Measurements from ENCODE around the gene NLGN4Y. TPM values are rescaled to one million over a fixed set of nuclear protein-coding genes. Genes with fewer than 3 reads are reported as not detected.

The NLGN4Y gene
- total RNA-seq, 1 experiment from 2014 or later: not detected

- TF ChIP-seq EZH2phosphoT487 (IDR thresholded peaks at IDR 0.05; ENCODE audit: borderline replicate concordance, low read length) (no peak), CTCF (conservative IDR thresholded peaks at IDR 0.05; ENCODE audit: low read depth, low read length) (no peak), EZH2 (IDR thresholded peaks at IDR 0.05; ENCODE audit: low read length, unreplicated experiment) (no peak)
- intact Hi-C loops (cut with micrococcal nuclease): no loop called here
- ATAC-seq (no peak), DNase-seq (no peak)
- no TSS peak for BruUV-seq (replicated peaks)
- no peaks in the 10 kb centered on the region for H3K27me3 ChIP-seq (ENCODE audit: low read length)
- no peaks in the 10 kb centered on the region for H3F3A ChIP-seq (ENCODE audit: low read length, unreplicated experiment)
- POLR2A ChIA-PET (ENCODE audit: unreplicated experiment): no interaction called here
- no peaks in the 10 kb centered on the region for H3K9me3 ChIP-seq (ENCODE audit: low read length)
- H3K79me2 ChIP-seq (ENCODE audit: low read length): no peaks in the 10 kb centered on the region
- H3K27ac ChIP-seq (ENCODE audit: low read length): no peak overlapping the region
- no peaks in the 10 kb centered on the region for H3K36me3 ChIP-seq (ENCODE audit: low read depth, low read length)
- no peak overlapping the region for H3K9ac ChIP-seq (ENCODE audit: low read length)
- H3K4me1 ChIP-seq (ENCODE audit: insufficient read depth, low read length): no peaks in the 10 kb centered on the region
- CTCF ChIA-PET: no interaction called here
- no peaks in the 10 kb centered on the region for H3K9me2 ChIP-seq (replicated peaks; ENCODE audit: low read length)
- no peaks in the 10 kb centered on the region for H4K20me1 ChIP-seq (ENCODE audit: low read length)
- H3K4me2 ChIP-seq (ENCODE audit: low read length): no peak overlapping the region
- no peak overlapping the region for H3K4me3 ChIP-seq (ENCODE audit: low read length)
- H2AFZ ChIP-seq (ENCODE audit: low read length): no peak overlapping the region
Observed at GRCh38 chrY:14641853-14642252, 117.5 kb downstream of the NLGN4Y start.

DNA sequence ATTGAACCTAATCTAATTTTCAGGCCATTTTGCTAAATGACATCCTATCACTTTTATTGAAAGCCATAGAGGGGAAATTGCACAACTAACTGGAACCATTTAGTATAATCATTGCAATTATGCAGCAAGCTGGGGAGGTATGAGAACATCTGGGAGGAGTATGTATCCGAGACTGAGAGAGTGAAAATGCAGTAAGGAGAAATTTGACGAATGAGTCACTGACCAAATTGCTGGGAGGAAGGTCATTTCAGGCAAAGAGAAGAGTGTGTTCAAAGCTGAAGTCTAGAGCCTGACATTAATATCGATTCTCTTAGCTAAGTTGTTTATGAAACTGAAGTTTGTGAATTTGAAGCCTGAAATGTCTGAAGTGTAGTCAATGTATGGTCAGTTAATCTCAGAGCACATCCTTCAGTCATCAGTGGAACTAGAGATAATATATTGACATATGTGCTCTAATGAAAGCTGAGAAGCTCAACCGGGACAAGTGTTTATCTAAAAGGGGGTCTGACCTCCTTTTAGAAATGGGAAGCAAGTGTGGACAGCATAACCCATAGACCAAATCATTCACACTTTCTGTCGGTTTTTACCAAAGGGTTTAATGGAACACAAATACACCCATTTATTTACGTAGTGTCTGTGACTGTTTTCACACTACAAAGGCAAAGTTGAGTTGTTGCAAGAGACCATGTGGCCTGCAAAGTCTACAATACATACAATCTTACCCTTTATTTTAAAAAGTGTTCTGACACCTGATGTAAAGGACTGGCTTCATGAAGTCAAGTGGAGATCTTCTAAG is 120.0 kb downstream of the NLGN4Y start:
- no peak for ATAC-seq
- Histone ChIP-seq H3K9ac (ENCODE audit: low read length) (no peak overlapping the region), H3K9me3 (ENCODE audit: low read length) (no peaks in the 10 kb centered on the region), H3K36me3 (ENCODE audit: low read depth, low read length) (no peaks in the 10 kb centered on the region), H3K4me3 (ENCODE audit: low read length) (no peak overlapping the region), H3K27me3 (ENCODE audit: low read length) (no peaks in the 10 kb centered on the region), H3K4me1 (ENCODE audit: insufficient read depth, low read length) (no peaks in the 10 kb centered on the region), H3K4me2 (ENCODE audit: low read length) (no peak overlapping the region), H2AFZ (ENCODE audit: low read length) (no peak overlapping the region), H3K79me2 (ENCODE audit: low read length) (no peaks in the 10 kb centered on the region), H3K27ac (ENCODE audit: low read length) (no peak overlapping the region), H4K20me1 (ENCODE audit: low read length) (no peaks in the 10 kb centered on the region), H3F3A (ENCODE audit: low read length, unreplicated experiment) (no peaks in the 10 kb centered on the region), H3K9me2 (replicated peaks; ENCODE audit: low read length) (no peaks in the 10 kb centered on the region)
- POLR2A ChIA-PET (ENCODE audit: unreplicated experiment): no interaction called here
- TF ChIP-seq EZH2phosphoT487 (IDR thresholded peaks at IDR 0.05; ENCODE audit: borderline replicate concordance, low read length) (no peak), CTCF (conservative IDR thresholded peaks at IDR 0.05; ENCODE audit: low read depth, low read length) (no peak), EZH2 (IDR thresholded peaks at IDR 0.05; ENCODE audit: low read length, unreplicated experiment) (no peak)
- CTCF ChIA-PET: no interaction called here
- BruUV-seq (replicated peaks): no TSS peak
- intact Hi-C loops (cut with micrococcal nuclease): no loop called here
- no peak for DNase-seq

GRCh38 chrY:14679181-14679580 is 154.9 kb downstream of the NLGN4Y start:
- Histone ChIP-seq H2AFZ (ENCODE audit: low read length) (no peak overlapping the region), H3K9me3 (ENCODE audit: low read length) (no peaks in the 10 kb centered on the region), H3K27me3 (ENCODE audit: low read length) (no peaks in the 10 kb centered on the region), H3K4me1 (ENCODE audit: insufficient read depth, low read length) (no peaks in the 10 kb centered on the region), H3K36me3 (ENCODE audit: low read depth, low read length) (no peaks in the 10 kb centered on the region), H3K4me2 (ENCODE audit: low read length) (no peak overlapping the region), H4K20me1 (ENCODE audit: low read length) (no peaks in the 10 kb centered on the region), H3K79me2 (ENCODE audit: low read length) (no peaks in the 10 kb centered on the region), H3F3A (ENCODE audit: low read length, unreplicated experiment) (no peaks in the 10 kb centered on the region), H3K4me3 (ENCODE audit: low read length) (no peak overlapping the region), H3K27ac (ENCODE audit: low read length) (no peak overlapping the region), H3K9ac (ENCODE audit: low read length) (no peak overlapping the region), H3K9me2 (replicated peaks; ENCODE audit: low read length) (no peaks in the 10 kb centered on the region)
- intact Hi-C loops (cut with micrococcal nuclease): no loop called here
- no peak for DNase-seq
- ChIA-PET CTCF (no interaction called here), POLR2A (ENCODE audit: unreplicated experiment) (no interaction called here)
- BruUV-seq (replicated peaks): no TSS peak
- TF ChIP-seq CTCF (conservative IDR thresholded peaks at IDR 0.05; ENCODE audit: low read depth, low read length) (no peak), EZH2phosphoT487 (IDR thresholded peaks at IDR 0.05; ENCODE audit: borderline replicate concordance, low read length) (no peak), EZH2 (IDR thresholded peaks at IDR 0.05; ENCODE audit: low read length, unreplicated experiment) (no peak)
- ATAC-seq: no peak
